Endothelial cell of umbilical vein (primary cell): ENCODE measurements around the gene ZNF616. TPM values are rescaled to one million over a fixed set of nuclear protein-coding genes. Genes with fewer than 3 reads are reported as not detected.

ENCODE experiments used
- BruUV-seq: library from RNA; stranded (reverse); fragments of 400-500 nt; replicated peaks from 2 replicates; lab custom pipeline; 2021; lab: Mats Ljungman, UMichigan
- CTCF ChIA-PET: fragments of 300-600, 350-600 bp; sonication (Branson Sonifier 250); formaldehyde crosslinking; loops from one replicate; lab custom pipeline; 2021; ENCODE audit warnings: antibody characterized with exemption, inconsistent platforms; lab: Charles Lee
- POLR2A ChIA-PET: fragments of 300-600, 350-600 bp; sonication (Branson Sonifier 250); formaldehyde crosslinking; loops from one replicate; lab custom pipeline; 2021; ENCODE audit warnings: antibody characterized with exemption, inconsistent platforms; lab: Charles Lee
- DNase-seq: peaks from one replicate; pipeline ENCODE4 v3.0.0-alpha.2; 2011; ENCODE audit warnings: low read depth, low spot score
- FAIRE-seq: peaks from 2 replicates; lab custom pipeline; 2011; peaks lifted over from hg19 to GRCh38; lab: Jason Lieb, UNC
- H2AFZ ChIP-seq: 2 replicates; pipeline ENCODE4 v1.6.0; 2012; ENCODE audit warnings: low read depth, low read length, control low read depth, inconsistent platforms
- H3K27ac ChIP-seq: 2 replicates; pipeline ENCODE4 v1.5.1; 2011; ENCODE audit warnings: low read depth, mild to moderate bottlenecking, control low read depth, low read length, moderate library complexity; ENCODE audit not compliant: insufficient read depth
- H3K27me3 ChIP-seq, 2 experiments: 2 replicates each; pipeline versions ENCODE4 v1.6.0 to v1.6.1; 2011; ENCODE audit warnings: low read length in 2 of 2, mixed read lengths in 1 of 2; ENCODE audit not compliant: control insufficient read depth in 2 of 2, insufficient read depth in 2 of 2
- H3K36me3 ChIP-seq, 2 experiments: 2 replicates in 1 of 2; 3 replicates in 1 of 2; pipeline ENCODE4 v1.5.1; 2011; ENCODE audit warnings: low read length in 2 of 2, mild to moderate bottlenecking in 1 of 2, moderate library complexity in 1 of 2; ENCODE audit not compliant: control insufficient read depth in 2 of 2, insufficient read depth in 2 of 2; ENCODE audit errors: extremely low read depth in 1 of 2
- H3K4me1 ChIP-seq: 3 replicates; pipeline ENCODE4 v1.5.1; 2011; ENCODE audit warnings: mild to moderate bottlenecking, low read length; ENCODE audit not compliant: control insufficient read depth, insufficient read depth; ENCODE audit errors: extremely low read depth
- H3K4me2 ChIP-seq: 2 replicates; pipeline ENCODE4 v1.6.1; 2011; ENCODE audit warnings: low read length, control low read depth, mixed read lengths; ENCODE audit not compliant: insufficient read depth
- H3K4me3 ChIP-seq, 3 experiments: fragments of 200-600 bp in 1 of 3; sonication (generic), shearing (Covaris generic) in 1 of 3; replicated peaks in 1 of 3; 2 replicates each; pipeline ENCODE4 v1.5.1; 2011 to 2016; ENCODE audit warnings: control low read depth in 3 of 3, low read length in 3 of 3, mild to moderate bottlenecking in 2 of 3, inconsistent platforms in 1 of 3, low read depth in 1 of 3, moderate library complexity in 1 of 3; ENCODE audit not compliant: insufficient read depth in 1 of 3
- H3K79me2 ChIP-seq: 2 replicates; pipeline ENCODE4 v1.6.0; 2012; ENCODE audit warnings: low read length, inconsistent platforms; ENCODE audit not compliant: control insufficient read depth, insufficient read depth
- H3K9ac ChIP-seq: replicated peaks from 2 replicates; pipeline ENCODE3; 2011; ENCODE audit warnings: low read length, control low read depth; ENCODE audit not compliant: insufficient read depth; ENCODE audit errors: extremely low read depth
- H3K9me1 ChIP-seq: replicated peaks from 3 replicates; pipeline ENCODE4 v1.6.0; 2011; ENCODE audit warnings: mild to moderate bottlenecking, low read length; ENCODE audit not compliant: control insufficient read depth, insufficient read depth; ENCODE audit errors: extremely low read depth
- H3K9me3 ChIP-seq: replicated peaks from 2 replicates; pipeline ENCODE4 v1.5.1; 2012; ENCODE audit warnings: low read length, inconsistent platforms; ENCODE audit not compliant: control insufficient read depth, insufficient read depth
- H4K20me1 ChIP-seq: replicated peaks from 2 replicates; pipeline ENCODE3; 2011; ENCODE audit warnings: mild to moderate bottlenecking, low read length; ENCODE audit not compliant: control insufficient read depth, insufficient read depth; ENCODE audit errors: extremely low read depth
- EZH2 ChIP-seq: IDR thresholded peaks from 2 replicates; pipeline ENCODE4 v1.6.1; 2012; ENCODE audit warnings: borderline replicate concordance, low read depth, mild to moderate bottlenecking, moderate library complexity, low read length, inconsistent platforms; ENCODE audit not compliant: severe bottlenecking
- FOS ChIP-seq: IDR thresholded peaks from 2 replicates; pipeline ENCODE4 v1.6.1; 2011; ENCODE audit warnings: mild to moderate bottlenecking, low read length, moderate library complexity, borderline replicate concordance; ENCODE audit not compliant: insufficient read depth
- GATA2 ChIP-seq: IDR thresholded peaks from 2 replicates; pipeline ENCODE4 v1.7.0; 2011; ENCODE audit warnings: low read depth, mild to moderate bottlenecking, moderate library complexity, mixed read lengths, low read length; ENCODE audit not compliant: insufficient read length, insufficient read depth
- JUN ChIP-seq: IDR thresholded peaks from 2 replicates; pipeline ENCODE4 v1.6.1; 2011; ENCODE audit warnings: borderline replicate concordance, low read depth; ENCODE audit not compliant: insufficient read length, insufficient read depth
- MYC ChIP-seq: IDR thresholded peaks from one replicate; pipeline ENCODE4 v1.6.1; 2011; ENCODE audit warnings: mild to moderate bottlenecking, low read depth, low read length
- POLR2A ChIP-seq: IDR thresholded peaks from 2 replicates; pipeline ENCODE4 v1.6.1; 2012; ENCODE audit warnings: low read depth, mild to moderate bottlenecking, control low read depth, low read length
- POLR2AphosphoS5 ChIP-seq: IDR thresholded peaks from 2 replicates; pipeline ENCODE4 v1.6.1; 2012; ENCODE audit warnings: low read depth, mild to moderate bottlenecking, control low read depth, low read length, moderate library complexity; ENCODE audit not compliant: insufficient read depth
- dilution Hi-C: fragments of 300-500 bp; cut with MboI; formaldehyde crosslinking; loops from one replicate; pipeline ENCODE4 v1.15.0; 2019; ENCODE audit warnings: low sequenced_read_pairs; ENCODE audit not compliant: extremely low pct_ligation_motif_present
- intact Hi-C: fragments of 100-400 bp; cut with micrococcal nuclease; formaldehyde crosslinking; loops from one replicate; pipeline ENCODE4 v1.10.0; 2022
- polyA plus RNA-seq, 4 experiments: library from polyadenylated mRNA; depleted of rRNA in 3 of 4; stranded (reverse) in 3 of 4; unstranded in 1 of 4; fragments of >200 nt; gene quantifications; 2 replicates each; pipeline versions ENCODE4 v1.2.1 to v1.2.3, GENCODE V29; 2011 to 2012; ENCODE audit warnings: missing spikeins in 1 of 4
- total RNA-seq: library from RNA; stranded (reverse); gene quantifications from 2 replicates; pipeline ENCODE4 v1.2.3, GENCODE V29; 2021
- TF ChIP-seq, protein P1 (sequence below), 2 donors: IDR thresholded peaks; 1 replicate in 1 of 2; 2 replicates in 1 of 2; pipeline ENCODE4 v1.5.1; 2011; ENCODE audit warnings: low read length in 2 of 2, mild to moderate bottlenecking in 2 of 2, moderate library complexity in 2 of 2, control low read depth in 1 of 2, inconsistent platforms in 1 of 2, low read depth in 1 of 2; ENCODE audit not compliant: insufficient read depth in 1 of 2; ENCODE audit errors: extremely low read depth in 1 of 2
- TF ChIP-seq, protein P2 (sequence below): IDR thresholded peaks from 2 replicates; pipeline ENCODE4 v1.6.1; 2011; ENCODE audit not compliant: insufficient read depth, insufficient read length

Gene ZNF616
- total and polyA plus RNA-seq, 2 donors (not counting 3 experiments of a cell fraction or from before 2014, with no cell fraction given): 1.7 to 9.1 TPM

DNA sequence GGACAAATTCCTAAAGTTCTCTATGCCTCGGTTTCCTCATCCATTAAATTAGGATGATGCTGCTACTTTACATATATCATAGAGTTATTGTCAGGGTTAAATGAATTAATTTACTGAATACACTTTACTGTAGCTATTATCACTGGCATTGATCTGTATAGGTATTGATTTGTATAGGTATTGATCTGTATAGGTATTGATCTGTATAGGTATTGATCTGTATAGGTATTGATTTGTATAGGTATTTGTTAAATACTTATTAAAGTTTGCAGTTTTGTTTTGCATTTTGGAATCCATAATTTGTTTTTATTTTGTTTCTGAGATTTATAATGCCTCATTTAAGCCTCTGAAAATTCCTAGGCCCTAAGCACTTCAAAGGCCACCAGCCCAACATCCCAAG is 47.7 kb upstream of the ZNF616 start:
- DNase-seq (no peak), FAIRE-seq (no peak)
- Histone ChIP-seq H3K9me1 (no peaks in the 10 kb centered on the region), H3K27ac (no peak overlapping the region), H3K79me2 (peaks cover 22% of the 10 kb centered on the region), H4K20me1 (no peaks in the 10 kb centered on the region), H3K36me3 (no peaks in the 10 kb centered on the region), H3K4me3 (no peak overlapping the region), H2AFZ (no peak overlapping the region), H3K9me3 (no peaks in the 10 kb centered on the region), H3K4me2 (no peak overlapping the region), H3K27me3 (no peaks in the 10 kb centered on the region), H3K9ac (no peak overlapping the region), H3K4me1 (peaks cover 16% of the 10 kb centered on the region)
- CTCF ChIA-PET: no interaction called here
- POLR2A ChIA-PET: no interaction called here
- dilution Hi-C loops: no loop called here
- no TSS peak for BruUV-seq
- intact Hi-C loops: no loop called here
- TF ChIP-seq, protein P1, sequence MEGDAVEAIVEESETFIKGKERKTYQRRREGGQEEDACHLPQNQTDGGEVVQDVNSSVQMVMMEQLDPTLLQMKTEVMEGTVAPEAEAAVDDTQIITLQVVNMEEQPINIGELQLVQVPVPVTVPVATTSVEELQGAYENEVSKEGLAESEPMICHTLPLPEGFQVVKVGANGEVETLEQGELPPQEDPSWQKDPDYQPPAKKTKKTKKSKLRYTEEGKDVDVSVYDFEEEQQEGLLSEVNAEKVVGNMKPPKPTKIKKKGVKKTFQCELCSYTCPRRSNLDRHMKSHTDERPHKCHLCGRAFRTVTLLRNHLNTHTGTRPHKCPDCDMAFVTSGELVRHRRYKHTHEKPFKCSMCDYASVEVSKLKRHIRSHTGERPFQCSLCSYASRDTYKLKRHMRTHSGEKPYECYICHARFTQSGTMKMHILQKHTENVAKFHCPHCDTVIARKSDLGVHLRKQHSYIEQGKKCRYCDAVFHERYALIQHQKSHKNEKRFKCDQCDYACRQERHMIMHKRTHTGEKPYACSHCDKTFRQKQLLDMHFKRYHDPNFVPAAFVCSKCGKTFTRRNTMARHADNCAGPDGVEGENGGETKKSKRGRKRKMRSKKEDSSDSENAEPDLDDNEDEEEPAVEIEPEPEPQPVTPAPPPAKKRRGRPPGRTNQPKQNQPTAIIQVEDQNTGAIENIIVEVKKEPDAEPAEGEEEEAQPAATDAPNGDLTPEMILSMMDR (IDR thresholded peaks at IDR 0.05; ENCODE audit: extremely low read depth in 1 of 2, insufficient read depth in 1 of 2, low read depth in 1 of 2, low read length in 2 of 2): no peak
- TF ChIP-seq MYC (no peak), FOS (no peak), JUN (no peak), POLR2AphosphoS5 (no peak), EZH2 (no peak), GATA2 (no peak), POLR2A (no peak)
- TF ChIP-seq, protein P2, sequence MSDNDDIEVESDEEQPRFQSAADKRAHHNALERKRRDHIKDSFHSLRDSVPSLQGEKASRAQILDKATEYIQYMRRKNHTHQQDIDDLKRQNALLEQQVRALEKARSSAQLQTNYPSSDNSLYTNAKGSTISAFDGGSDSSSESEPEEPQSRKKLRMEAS: no peak
